GM21528 (cell line): ENCODE results near the gene KCTD2.
A peak's percentile ranks its signal among the peaks of the same experiment; 100 is the strongest.
"Not testable (repeated sequence)": the region's sequence is repeated elsewhere in the genome, so short reads cannot be mapped to it uniquely, and the experiment has no call there.

Source experiments
- ATAC-seq: cut with Tn5 transposase; IDR thresholded peaks from one replicate; pipeline ENCODE4 v1.9.1; 2021; ENCODE audit warnings: mild to moderate bottlenecking, moderate library complexity; ENCODE audit not compliant: unreplicated experiment, low FRiP score

KCTD2 gene

GRCh38 chr17:75046407-75047289, at the start of gene KCTD2, which contains the start of gene ATP5PD:
TSS of gene KCTD2 (plus strand) at chr17:75047225. CDS start at chr17:75047251, 26 bp downstream.
TSS of gene ATP5PD (minus strand) at chr17:75046969. CDS start at chr17:75042650, 4,319 bp downstream.
- peak; percentile 93 for ATAC-seq

GRCh38 chr17:74998783-74999182, 48.2 kb upstream of the KCTD2 start:
- ATAC-seq, result no peak

- no peak for ATAC-seq
Measured at GRCh38 chr17:74999523-74999922, 47.5 kb upstream of the KCTD2 start.

- ATAC-seq, result no peak
Measured at GRCh38 chr17:75001915-75002843, 44.8 kb upstream of the KCTD2 start.

- ATAC-seq, result no peak
Measured at GRCh38 chr17:75003070-75003956, 43.7 kb upstream of the KCTD2 start.

GRCh38 chr17:75003957-75004355, 43.1 kb upstream of the KCTD2 start:
- no peak for ATAC-seq

- no peak for ATAC-seq
Measured at GRCh38 chr17:75004371-75004770, 42.7 kb upstream of the KCTD2 start.

GRCh38 chr17:75005291-75005690, 41.7 kb upstream of the KCTD2 start:
- ATAC-seq, result no peak

- not testable (repeated sequence) for ATAC-seq
Measured at GRCh38 chr17:75006084-75006483, 40.9 kb upstream of the KCTD2 start.

GRCh38 chr17:75006653-75007052, 40.4 kb upstream of the KCTD2 start:
- no peak for ATAC-seq

GRCh38 chr17:75008373-75008772, 38.7 kb upstream of the KCTD2 start:
- no peak for ATAC-seq

- no peak for ATAC-seq
Measured at GRCh38 chr17:75009139-75009724, 37.8 kb upstream of the KCTD2 start.

GRCh38 chr17:75010683-75011400, 36.2 kb upstream of the KCTD2 start:
- ATAC-seq, result no peak

GRCh38 chr17:75011401-75012095, 35.5 kb upstream of the KCTD2 start:
- ATAC-seq, result no peak

GRCh38 chr17:75012096-75012345, 35.0 kb upstream of the KCTD2 start:
- ATAC-seq, result no peak

- peak; percentile 83 for ATAC-seq
Measured at GRCh38 chr17:75012346-75013091, 34.5 kb upstream of the KCTD2 start, which contains the start of gene MRPL58. TSS of gene MRPL58 (plus strand) at chr17:75012670. CDS start at chr17:75012687, 17 bp downstream.

- peak; percentile 4 for ATAC-seq
Measured at GRCh38 chr17:75013092-75013559, 33.9 kb upstream of the KCTD2 start.

GRCh38 chr17:75019146-75019545, 27.9 kb upstream of the KCTD2 start:
- ATAC-seq, result no peak
